Neural crest cell (in vitro differentiated cells): Measurements from ENCODE around the gene ARMH1. TPM values are rescaled to one million over a fixed set of nuclear protein-coding genes. Genes with fewer than 3 reads are reported as not detected.

Experiments
- DNase-seq: peaks from one replicate; pipeline ENCODE4 v3.0.0; 2021; ENCODE audit warnings: low read depth, mixed read lengths, low spot score
- H3K27ac Mint-ChIP-seq: one replicate; pipeline ENCODE4 v1.8.0; 2021; ENCODE audit warnings: mild to moderate bottlenecking, mixed read lengths; ENCODE audit not compliant: unreplicated experiment
- H3K27me3 Mint-ChIP-seq: 2 replicates; pipeline ENCODE4 v1.8.0; 2021; ENCODE audit warnings: low read depth, mild to moderate bottlenecking, mixed read lengths
- H3K36me3 Mint-ChIP-seq: 2 replicates; pipeline ENCODE4 v1.8.0; 2021; ENCODE audit warnings: low read depth, mild to moderate bottlenecking, mixed read lengths
- H3K4me1 Mint-ChIP-seq: 2 replicates; pipeline ENCODE4 v1.8.0; 2021; ENCODE audit warnings: mixed read lengths
- H3K4me3 Mint-ChIP-seq: one replicate; pipeline ENCODE4 v1.8.0; 2021; ENCODE audit warnings: mild to moderate bottlenecking, mixed read lengths
- H3K9me3 Mint-ChIP-seq: 2 replicates; pipeline ENCODE4 v1.8.0; 2021; ENCODE audit warnings: mixed read lengths
- CTCF ChIP-seq: fragments of 200-600 bp; sonication (generic); conservative IDR thresholded peaks from 2 replicates; pipeline ENCODE4 v1.5.0; 2021; ENCODE audit warnings: antibody characterized with exemption, mild to moderate bottlenecking
- total RNA-seq: library from RNA; stranded (reverse); gene quantifications from 2 replicates; pipeline ENCODE4 v1.2.1, GENCODE V29; 2021

The ARMH1 gene
- total RNA-seq, 1 donor from 2014 or later, result 5.6 TPM

- Mint-ChIP-seq H3K27ac (no peak overlapping the region), H3K4me1 (no peaks in the 10 kb centered on the region), H3K27me3 (no peaks in the 10 kb centered on the region), H3K9me3 (no peaks in the 10 kb centered on the region), H3K4me3 (no peak overlapping the region), H3K36me3 (peaks cover 4% of the 10 kb centered on the region)
- no peak for DNase-seq
- TF ChIP-seq CTCF, result no peak
These were observed 10.0 kb downstream of the ARMH1 start for GRCh38 chr1:44684525-44684924.

GRCh38 chr1:44685218-44685617, 10.7 kb downstream of the ARMH1 start:
- TF ChIP-seq CTCF, result no peak
- H3K4me1 Mint-ChIP-seq, result no peaks in the 10 kb centered on the region
- H3K27me3 Mint-ChIP-seq, result no peaks in the 10 kb centered on the region
- H3K27ac Mint-ChIP-seq, result no peak overlapping the region
- DNase-seq, result no peak
- no peaks in the 10 kb centered on the region for H3K36me3 Mint-ChIP-seq
- no peak overlapping the region for H3K4me3 Mint-ChIP-seq
- H3K9me3 Mint-ChIP-seq, result no peaks in the 10 kb centered on the region

- Mint-ChIP-seq H3K4me3 (no peak overlapping the region), H3K36me3 (no peaks in the 10 kb centered on the region), H3K27me3 (no peaks in the 10 kb centered on the region), H3K9me3 (no peaks in the 10 kb centered on the region), H3K4me1 (no peaks in the 10 kb centered on the region), H3K27ac (peak overlapping the region; percentile 31)
- DNase-seq, result no peak
- TF ChIP-seq CTCF, result no peak
These were observed 11.4 kb downstream of the ARMH1 start for GRCh38 chr1:44685881-44686280.

GRCh38 chr1:44688760-44689446, 14.4 kb downstream of the ARMH1 start:
- no peaks in the 10 kb centered on the region for H3K9me3 Mint-ChIP-seq
- no peaks in the 10 kb centered on the region for H3K36me3 Mint-ChIP-seq
- TF ChIP-seq CTCF, result no peak
- no peaks in the 10 kb centered on the region for H3K4me1 Mint-ChIP-seq
- H3K27ac Mint-ChIP-seq, result no peak overlapping the region
- DNase-seq, result no peak
- no peak overlapping the region for H3K4me3 Mint-ChIP-seq
- H3K27me3 Mint-ChIP-seq, result no peaks in the 10 kb centered on the region

- Mint-ChIP-seq H3K9me3 (no peaks in the 10 kb centered on the region), H3K27ac (no peak overlapping the region), H3K27me3 (no peaks in the 10 kb centered on the region), H3K4me3 (no peak overlapping the region), H3K36me3 (no peaks in the 10 kb centered on the region), H3K4me1 (no peaks in the 10 kb centered on the region)
- DNase-seq, result no peak
- TF ChIP-seq CTCF, result no peak
These were observed 14.9 kb downstream of the ARMH1 start for GRCh38 chr1:44689447-44689765.

- H3K9me3 Mint-ChIP-seq, result no peaks in the 10 kb centered on the region
- TF ChIP-seq CTCF, result no peak
- no peak overlapping the region for H3K4me3 Mint-ChIP-seq
These were observed 18.6 kb downstream of the ARMH1 start for GRCh38 chr1:44693159-44693558.

More at GRCh38 chr1:44693159-44693558, 18.6 kb downstream of the ARMH1 start:
- DNase-seq, result no peak
- Mint-ChIP-seq H3K36me3 (no peaks in the 10 kb centered on the region), H3K27ac (no peak overlapping the region), H3K4me1 (no peaks in the 10 kb centered on the region), H3K27me3 (no peaks in the 10 kb centered on the region)
